GM18870 (cell line): Measurements from ENCODE around the gene AMOT.

Experiments
- ATAC-seq: cut with Tn5 transposase; IDR thresholded peaks from one replicate; pipeline ENCODE4 v1.9.1; 2021; ENCODE audit warnings: moderate library complexity; ENCODE audit not compliant: unreplicated experiment

AMOT gene

DNA sequence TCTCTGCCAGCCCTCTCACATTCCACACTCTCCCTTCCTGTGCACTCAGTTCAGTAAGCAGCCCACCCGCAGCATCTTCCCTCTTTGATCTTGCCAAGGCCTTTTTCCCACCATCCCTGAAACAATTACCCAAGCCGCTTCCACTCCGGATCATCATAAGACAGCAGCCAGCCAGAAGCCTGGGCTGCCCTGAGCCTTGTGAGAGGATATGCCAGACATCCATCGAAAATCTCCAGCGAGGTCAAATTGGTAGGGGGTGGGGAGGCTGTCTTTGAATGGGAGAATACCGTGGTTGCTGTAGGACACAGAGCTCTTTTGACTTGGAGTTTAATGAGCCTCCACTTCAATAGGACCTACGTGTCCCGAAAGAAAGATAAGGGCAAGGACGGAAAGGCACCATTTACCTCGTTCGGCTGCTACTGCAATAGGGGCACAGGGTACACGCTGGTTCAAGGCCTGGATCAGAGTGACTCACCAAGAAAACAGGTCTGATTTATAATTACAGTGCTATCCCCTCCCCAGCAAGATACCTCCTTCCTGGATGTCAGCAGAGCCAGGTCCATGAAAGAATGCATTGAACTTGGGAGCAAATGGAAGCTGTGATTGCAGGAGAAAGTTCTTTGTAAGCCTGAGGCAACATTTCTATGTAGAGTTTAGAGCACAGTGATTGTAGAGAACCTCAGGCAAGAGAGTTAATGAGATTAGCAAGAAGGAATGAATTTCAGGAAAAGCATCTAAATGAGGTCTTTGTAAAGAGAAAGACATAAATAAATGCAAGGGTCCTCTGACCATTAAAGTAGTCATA lies 39.5 kb downstream of the AMOT start:
- no peak for ATAC-seq

DNA sequence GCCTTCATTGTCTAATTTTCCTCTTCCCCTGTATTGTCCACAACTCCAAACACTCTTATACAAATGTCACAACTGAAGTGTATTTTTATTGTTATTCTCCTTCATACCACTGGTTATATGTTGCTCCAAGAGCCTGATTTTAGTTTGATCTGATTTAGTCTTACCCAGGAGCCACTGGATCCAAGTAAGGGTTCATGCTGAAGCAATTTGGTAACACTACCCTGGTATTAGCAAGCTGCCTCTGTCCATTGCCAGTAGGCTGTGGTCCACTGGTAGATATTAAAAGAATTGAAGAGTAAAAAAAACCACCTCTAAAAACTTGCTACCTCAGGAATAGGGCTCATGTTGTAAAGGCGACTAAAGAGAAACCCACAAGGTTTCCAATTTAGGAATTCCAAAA lies 41.2 kb downstream of the AMOT start:
- ATAC-seq: no peak

DNA sequence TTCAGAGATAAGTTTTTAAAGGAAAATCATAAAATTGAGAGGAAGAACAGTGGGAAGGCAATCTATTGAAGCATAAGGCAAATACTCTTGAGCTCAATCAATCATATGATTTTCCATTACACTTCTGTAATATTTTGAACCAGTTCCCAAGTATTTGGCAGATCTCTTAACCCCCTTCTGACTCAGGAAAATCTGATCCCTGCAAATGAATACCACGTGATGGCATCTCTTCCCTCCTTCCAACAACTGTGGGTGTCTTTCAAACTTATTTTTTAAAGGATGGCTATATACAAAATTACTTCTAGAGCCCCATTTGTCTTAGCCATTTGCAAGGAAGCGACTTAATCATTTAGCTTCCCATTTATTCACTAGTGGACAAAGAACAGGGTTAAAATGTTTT lies 41.9 kb downstream of the AMOT start:
- ATAC-seq: no peak

DNA sequence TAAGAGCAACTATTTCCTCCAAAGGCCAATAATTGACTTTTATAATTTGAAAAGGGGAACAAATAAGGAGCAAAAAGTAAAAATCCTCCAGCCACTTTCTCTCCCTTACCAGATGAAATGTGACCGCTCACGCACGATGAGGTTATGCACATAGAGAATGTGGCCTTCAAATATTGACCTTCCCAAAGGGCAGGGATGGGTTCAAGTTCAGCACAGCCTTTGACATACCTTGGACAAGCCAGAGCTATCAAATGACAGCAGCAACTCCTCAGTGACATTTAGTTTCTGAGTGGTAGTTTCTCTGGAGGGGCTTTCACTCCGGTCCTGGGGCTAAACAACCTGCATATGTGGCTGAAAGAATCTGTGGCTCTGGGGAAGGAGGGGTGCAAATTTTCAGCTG lies 50.7 kb downstream of the AMOT start:
- ATAC-seq: no peak

DNA sequence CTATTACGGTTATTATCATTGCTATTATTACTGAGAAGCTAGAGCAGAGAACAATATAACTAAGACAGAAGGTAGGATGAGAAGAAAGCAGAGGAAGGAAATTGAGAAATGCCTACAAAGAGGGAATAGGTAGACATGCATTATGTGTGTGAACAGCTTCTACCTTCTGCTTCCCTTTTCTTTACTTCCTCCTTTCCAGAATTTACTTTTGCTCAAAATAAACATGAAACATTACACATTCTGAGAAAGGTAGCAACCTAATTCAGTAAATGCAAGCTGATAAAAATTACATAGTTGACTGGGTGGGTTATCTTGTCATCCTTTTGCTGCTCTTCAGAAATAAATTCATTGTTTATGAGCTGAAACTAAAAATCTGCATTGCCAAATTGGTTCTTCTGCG lies 54.6 kb downstream of the AMOT start:
- no peak for ATAC-seq

DNA sequence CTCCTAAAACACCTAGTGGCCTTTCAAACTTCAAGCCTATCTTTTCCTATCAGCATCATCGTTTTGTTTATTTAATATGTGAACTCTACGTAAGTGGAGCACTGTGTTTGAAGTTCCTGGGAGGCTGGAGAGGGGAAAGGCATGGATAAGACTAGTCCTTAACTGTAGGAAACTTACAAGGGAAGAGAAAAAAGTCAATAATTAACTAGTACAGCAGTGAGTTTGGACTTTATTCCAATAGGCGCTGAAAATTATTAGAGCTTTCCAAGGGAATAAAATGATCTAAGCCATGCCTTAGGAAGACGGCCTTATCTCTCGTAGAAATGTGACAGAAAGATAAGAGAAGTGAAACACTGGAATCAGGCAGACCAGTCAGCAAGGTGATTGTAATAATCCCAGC lies 55.3 kb downstream of the AMOT start:
- ATAC-seq: no peak

DNA sequence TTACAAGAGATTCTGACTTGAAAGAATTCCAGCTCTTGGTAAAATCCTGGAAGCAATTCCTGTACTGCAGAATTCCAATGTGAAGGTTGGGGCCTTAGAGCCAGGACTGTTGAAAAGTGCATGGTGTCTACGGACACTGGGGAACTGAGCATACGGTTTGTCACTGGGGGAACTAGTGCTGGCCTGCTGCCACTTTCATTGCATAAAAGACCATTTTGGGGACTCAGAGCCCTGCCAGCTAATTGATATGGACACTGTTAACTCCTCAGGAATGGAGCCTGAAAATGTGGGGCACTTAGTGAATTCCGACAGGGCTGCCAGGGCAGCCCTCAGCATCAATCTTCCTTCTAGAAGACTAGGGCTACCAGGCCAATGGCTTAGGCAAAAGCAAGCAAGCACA lies 55.9 kb downstream of the AMOT start:
- ATAC-seq: no peak

DNA sequence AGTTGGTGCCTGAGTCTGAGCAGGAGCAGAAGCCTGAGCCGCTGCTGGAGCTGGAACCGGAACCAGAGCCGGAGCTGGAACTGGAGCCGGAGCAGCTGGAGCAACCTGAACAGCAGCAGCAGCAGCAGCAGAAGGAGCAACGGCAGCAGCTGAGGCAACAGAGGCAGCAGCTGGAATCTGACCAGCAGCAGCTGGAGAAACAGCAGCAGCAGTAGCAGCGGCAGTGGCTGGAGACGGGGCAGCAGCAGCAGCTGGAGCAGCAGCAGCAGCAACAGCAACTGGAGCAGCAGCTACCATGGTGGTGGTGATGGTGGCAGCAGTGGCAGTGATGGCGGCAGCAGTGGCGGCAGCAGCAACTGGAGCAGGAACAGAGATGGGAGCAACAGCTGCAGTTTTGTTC lies 61.5 kb downstream of the AMOT start:
- no peak for ATAC-seq

DNA sequence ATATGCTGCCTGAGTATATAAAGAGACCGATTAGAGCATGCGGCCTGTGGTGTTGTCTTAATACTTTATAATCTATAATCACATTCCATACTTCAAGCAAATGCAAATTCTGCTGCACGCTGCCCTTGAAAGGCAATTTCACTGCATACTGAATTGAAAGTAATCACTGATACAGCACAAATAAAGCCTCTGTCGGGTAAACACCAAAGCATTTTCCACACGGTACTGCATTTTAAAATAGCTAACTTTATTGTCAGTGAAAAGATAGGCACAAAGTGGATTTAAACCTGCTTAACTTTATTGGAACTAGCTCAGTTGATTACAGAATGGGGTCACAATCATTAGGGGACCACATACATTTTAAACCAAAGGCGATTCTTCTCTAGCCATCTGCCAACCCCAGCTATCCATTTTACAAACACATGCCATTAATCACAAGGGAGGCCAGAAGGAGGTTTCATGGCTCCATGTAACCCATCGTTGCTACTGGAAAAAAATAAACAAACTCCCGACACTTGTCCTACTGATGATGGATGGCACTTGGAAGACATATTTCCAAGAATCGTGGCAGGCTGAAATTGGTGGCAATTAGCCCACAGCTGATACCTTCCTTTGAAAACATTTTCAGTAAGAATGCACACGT lies 65.9 kb downstream of the AMOT start:
- no peak for ATAC-seq

DNA sequence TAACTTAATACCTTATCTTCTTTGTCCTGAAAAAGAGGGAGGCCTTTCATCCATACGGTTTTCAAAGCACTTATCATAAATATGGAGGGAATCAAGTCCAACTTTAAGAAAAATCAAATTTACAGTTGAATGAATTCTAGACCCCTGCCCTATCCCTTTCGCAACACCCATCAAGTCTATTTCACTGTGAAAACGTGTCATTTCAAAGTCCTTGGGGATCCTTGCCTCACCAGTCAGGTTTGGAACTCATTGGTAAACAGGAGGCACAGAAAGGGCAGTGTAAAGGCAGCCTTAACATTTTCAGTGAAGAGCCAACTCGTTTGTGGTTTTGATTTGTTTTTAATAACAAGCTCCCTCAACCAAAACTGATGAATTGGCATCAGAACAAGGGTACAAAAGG lies 66.5 kb downstream of the AMOT start:
- ATAC-seq: no peak

DNA sequence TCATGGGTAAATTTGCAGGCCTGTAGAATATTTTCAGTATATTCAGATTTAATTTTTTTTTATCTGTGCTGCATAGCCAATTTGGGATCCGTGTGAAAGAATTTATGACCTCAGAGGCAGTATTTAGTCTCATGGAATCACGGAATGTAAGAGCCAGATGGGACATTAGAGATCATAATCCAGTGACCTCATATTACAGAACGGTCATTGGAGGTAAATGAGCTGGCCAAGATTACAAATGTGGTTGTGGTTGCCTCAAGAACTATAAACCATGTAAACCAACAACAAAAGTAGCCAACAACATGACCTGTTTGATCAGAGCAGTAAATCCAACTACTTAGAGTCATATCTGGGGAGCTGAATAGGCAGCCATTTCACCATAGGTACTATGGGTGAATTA lies 71.6 kb downstream of the AMOT start:
- ATAC-seq: no peak

DNA sequence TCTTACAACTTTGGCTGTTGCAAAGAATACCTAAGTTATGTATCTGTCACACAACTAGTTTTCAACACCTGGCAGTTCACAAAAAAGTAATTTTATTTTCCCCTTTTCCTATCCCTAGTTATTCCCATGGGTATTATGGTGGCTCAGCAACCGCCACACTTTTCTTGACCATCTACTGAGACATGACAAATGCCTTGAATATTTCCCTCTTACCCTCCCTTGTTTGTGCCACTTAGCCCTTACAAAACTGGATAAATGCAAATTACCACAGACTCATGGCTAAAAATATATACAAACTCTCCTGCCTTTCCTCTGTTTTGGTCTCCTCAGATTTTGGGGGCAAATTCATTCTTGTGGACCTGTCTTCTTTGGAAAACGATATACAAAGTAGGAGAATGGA lies 72.1 kb downstream of the AMOT start:
- no peak for ATAC-seq

DNA sequence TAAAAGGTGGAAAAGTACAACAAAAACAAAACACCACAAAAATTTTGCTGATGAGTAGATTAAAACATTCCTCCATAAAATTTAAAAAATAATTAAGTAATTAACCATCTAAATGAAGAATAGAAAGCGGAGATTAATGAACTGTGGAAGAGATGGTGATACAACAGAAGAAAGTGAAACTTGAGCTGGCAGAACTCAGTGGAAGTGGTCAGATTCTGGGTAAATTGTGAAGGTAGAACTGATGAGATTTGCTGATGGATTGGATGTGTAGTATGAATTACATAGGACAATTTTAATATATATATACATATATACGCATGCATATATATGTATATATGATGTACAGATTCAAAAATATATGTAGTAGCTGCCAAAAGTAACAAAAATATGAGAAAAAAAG lies 73.9 kb downstream of the AMOT start:
- no peak for ATAC-seq

DNA sequence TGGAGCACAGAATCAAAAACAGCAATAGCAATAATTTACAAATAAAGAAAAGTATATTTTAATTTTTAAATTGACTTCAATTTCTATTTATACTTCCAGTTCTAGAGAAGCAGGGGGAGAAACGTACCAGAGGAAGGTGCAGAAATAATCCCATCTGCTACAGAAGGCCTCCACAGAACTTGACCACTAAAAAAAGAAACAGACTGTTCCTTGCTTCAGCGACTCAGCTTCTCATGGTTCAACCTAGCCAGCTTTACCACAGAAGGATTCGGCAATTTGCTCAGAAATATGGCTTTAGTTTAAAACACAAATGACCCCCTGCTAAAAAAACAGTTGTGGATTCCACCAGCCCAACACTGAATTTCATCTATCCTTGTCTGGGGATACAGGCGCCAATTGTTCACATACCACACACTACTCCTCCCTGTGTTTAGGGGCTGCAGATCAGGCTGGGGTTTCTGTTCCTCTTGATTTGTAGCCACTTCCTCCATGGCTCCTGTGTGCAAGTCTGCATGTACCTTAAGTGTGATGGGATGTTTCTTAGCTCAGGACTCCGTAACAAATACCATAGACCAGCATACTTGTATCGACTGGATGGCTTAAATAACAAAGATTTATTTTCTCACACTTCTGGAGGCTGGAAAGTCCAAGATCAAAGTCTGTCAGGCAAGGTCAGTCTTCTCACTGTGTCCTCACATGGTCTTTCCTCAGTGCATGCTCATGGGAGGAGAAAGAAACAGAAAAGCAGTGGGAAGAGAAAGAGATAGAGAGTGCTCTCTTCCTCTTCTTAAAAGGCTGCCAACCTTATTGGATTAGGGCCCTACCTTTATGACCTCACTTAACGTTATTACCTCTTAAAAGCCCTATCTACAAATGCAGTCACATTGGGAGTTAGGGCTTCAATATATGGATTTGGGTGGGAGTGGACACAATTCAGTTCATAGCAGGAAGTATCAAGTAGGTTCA lies 79.1 kb downstream of the AMOT start:
- ATAC-seq: peak; percentile 85

DNA sequence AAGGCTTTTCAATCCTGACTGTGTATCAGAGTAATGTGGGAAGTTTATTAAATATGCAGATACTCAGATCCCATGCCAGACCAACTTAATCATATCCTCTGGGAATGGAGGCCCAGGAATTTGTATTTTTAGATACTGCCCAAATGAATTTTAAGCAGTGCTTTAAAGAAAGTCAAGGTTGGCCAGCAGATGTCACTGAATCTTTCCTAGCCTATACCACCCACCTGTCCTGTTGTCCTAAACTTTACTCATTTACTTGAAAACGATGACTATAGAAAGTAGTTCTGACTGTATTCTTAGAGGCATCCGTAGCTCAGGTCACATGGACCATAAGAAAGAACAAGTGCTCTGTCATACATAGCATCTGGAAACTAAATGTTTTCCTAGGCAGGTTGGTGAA lies 79.9 kb downstream of the AMOT start:
- ATAC-seq: peak; percentile 73

DNA sequence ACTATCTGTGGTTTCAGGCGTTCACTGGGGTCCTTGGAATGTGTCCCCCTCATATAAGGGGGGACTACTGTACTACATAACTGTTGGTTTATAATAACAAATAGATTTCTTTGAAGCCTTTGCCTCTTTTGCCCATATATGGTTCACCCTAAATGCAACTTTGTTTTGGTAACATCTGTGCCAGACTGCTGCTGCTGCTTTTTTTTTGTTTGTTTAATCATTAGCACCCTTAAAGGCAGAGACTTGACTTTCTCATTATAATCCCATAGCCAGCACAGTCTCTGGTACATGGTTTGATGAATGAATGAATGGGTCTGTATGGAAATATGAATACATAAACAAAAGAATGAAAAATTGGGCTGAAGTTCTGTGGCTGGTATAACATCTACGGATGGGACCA lies 80.7 kb downstream of the AMOT start:
- ATAC-seq: no peak

DNA sequence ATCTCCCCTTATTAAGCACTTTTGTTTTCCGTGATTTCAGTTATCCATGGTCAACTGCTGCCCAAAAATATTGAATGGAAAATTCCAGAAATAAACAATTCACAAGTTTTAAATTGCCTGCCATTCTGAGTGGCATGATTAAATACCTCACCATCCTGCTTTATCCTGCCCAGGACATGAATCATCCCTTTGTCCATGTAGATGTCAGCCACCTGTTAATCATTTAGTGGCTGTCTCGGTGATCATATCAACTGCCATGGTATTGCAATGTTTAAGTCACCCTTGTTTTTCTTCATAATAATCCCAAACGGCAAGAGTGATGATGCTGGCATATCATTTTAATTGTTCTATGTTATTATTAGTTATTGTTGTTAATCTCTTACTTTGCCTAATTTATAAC lies 81.1 kb downstream of the AMOT start:
- no peak for ATAC-seq

DNA sequence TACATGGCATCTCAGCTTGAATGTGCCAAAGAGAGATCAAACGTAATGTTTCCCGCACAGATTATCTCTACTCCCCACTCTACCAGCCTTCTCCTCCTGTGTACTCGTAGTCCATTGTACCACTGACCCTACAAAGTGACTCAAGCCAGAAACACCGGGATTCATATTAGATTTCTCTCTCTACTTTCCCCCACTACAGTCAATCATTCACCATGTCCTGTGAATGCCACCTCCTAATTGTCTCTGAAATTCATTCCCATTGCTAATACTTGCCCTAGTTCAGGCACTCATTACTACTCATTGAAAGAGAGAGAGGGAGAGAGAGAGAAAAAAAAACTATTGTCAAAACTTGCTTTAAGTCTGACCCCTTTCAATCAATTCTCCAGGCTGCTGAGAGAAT lies 82.7 kb downstream of the AMOT start:
- no peak for ATAC-seq

DNA sequence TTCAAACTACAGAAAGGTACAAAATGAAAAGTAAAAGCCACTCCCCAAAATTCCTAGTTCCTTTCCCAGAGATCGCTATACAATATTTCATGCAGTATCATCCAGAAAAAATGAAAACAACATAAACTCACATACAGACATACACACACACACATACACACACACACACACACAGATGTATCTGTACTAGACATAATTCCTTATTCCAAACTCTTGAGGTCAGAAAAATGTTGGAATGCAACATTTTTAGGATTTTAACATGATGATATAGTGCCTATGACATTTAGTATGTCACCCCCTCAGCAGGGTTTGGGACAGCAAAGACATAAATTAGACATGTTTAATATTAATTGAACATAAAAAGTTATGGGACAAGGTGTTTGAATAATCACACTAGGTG lies 87.5 kb downstream of the AMOT start:
- ATAC-seq: no peak

DNA sequence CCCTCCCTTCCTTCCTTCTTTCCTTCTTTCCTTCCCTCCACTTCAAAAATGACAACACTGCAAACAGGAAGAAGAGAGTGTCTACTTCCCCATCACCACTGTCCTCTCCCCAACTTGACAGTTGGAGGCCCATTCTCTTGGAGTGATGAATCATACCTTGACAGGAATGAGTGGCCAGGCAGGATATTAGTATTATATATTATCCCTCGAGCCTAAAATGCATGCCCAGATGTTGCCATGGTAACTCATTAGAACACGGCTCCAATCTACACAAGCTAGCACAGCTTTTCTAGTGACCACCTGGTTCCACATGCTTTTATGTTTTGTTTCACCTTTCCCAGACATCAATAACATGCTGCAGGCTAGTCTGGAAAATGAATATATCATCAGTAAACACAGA lies 89.6 kb downstream of the AMOT start:
- ATAC-seq: no peak

DNA sequence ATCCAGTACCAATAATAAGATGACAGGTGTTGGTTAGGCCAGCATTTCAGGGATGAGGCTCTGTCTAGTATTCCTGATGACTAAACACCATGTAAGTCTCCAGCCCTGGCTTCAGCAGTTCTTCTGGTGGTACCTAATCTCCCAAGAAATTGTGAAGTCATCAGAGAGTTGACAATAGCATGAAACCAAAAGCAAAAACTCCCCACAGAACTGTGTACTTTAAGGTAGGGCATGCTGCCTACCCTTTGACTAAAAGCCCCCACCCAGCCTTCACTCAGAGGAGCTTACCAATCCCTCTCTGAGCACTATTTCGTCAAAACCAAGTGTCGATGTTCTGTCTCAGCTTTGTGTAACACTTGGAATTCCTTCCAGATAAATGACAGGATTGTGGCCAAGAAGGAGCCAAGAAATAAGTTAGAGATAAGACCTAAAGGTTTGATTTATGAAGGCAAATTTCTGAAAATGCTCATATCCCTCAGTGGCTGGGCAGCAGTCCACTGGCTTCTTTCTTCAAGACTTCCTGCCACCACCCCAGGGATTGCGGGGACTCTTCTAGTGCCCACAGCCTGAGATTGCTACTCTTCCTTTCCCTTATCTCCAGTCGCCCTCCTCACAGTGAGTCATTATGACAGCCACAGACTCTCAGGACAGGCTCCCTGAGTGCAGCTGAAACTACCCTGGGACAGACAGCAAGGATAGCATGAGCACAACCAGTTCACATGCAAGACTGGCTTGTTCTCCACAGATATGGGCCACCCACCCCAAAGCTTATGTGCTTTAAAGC lies 93.6 kb downstream of the AMOT start:
- ATAC-seq: no peak
